GM12878 (cell line): ENCODE results near the gene NUP210L. TPM values are rescaled to one million over a fixed set of nuclear protein-coding genes. Genes with fewer than 3 reads are reported as not detected.

ENCODE experiments used
- ATAC-seq: fragments of 200-7000 bp; cut with Tn5 transposase; 3 replicates; pipeline ENCODE4 v1.9.1; 2020; ENCODE audit warnings: mild to moderate bottlenecking, moderate library complexity
- BruUV-seq: library from RNA; stranded (reverse); fragments of 400-500 nt; replicated peaks from 2 replicates; lab custom pipeline; 2021; lab: Mats Ljungman, UMichigan
- CTCF ChIA-PET: fragments of 300-600 bp; sonication (Branson Sonifier 250); formaldehyde crosslinking; extraction: SDS; loops from one replicate; lab custom pipeline; 2021; ENCODE audit warnings: inconsistent platforms; lab: Yijun Ruan, JAX
- POLR2A ChIA-PET: fragments of 350-600 bp; formaldehyde crosslinking; extraction: SDS; loops from one replicate; lab custom pipeline; 2021; ENCODE audit warnings: inconsistent platforms; lab: Charles Lee
- RAD21 ChIA-PET: fragments of 300-600 bp; sonication (Branson Sonifier 250); formaldehyde crosslinking; loops from one replicate; lab custom pipeline; 2023; ENCODE audit warnings: antibody characterized with exemption; ENCODE audit not compliant: unreplicated experiment; lab: Charles Lee
- SMC1A ChIA-PET: fragments of 300-600 bp; sonication (Branson Sonifier 250); formaldehyde crosslinking; loops from one replicate; lab custom pipeline; 2023; ENCODE audit not compliant: unreplicated experiment, uncharacterized antibody; lab: Charles Lee
- DNase-seq: peaks from one replicate; pipeline ENCODE4 v3.0.0-alpha.2; 2011; ENCODE audit warnings: low read depth, low spot score
- FAIRE-seq: peaks from 3 replicates; lab custom pipeline; 2011; peaks lifted over from hg19 to GRCh38; lab: Jason Lieb, UNC
- H2AFZ ChIP-seq: 2 replicates; pipeline ENCODE4 v1.6.0; 2011; ENCODE audit warnings: low read depth, low read length, control low read depth; ENCODE audit not compliant: control insufficient read depth
- H3K27ac ChIP-seq: 2 replicates; pipeline ENCODE4 v1.5.1; 2011; ENCODE audit warnings: control low read depth; ENCODE audit not compliant: control insufficient read depth, insufficient read depth
- H3K27me3 ChIP-seq, 2 experiments: replicated peaks in 1 of 2; 2 replicates each; pipeline versions ENCODE4 v1.6.0 to v1.6.1; 2011; ENCODE audit warnings: low read length in 1 of 2; ENCODE audit not compliant: control insufficient read depth in 2 of 2, insufficient read depth in 2 of 2
- H3K36me3 ChIP-seq, 2 experiments: 2 replicates each; pipeline ENCODE4 v1.5.1; 2011; ENCODE audit warnings: low read length in 1 of 2; ENCODE audit not compliant: control insufficient read depth in 2 of 2, insufficient read depth in 2 of 2
- H3K4me1 ChIP-seq: 2 replicates; pipeline ENCODE4 v1.6.1; 2011; ENCODE audit warnings: mild to moderate bottlenecking, low read length, moderate library complexity, mixed read lengths; ENCODE audit not compliant: control insufficient read depth, insufficient read depth
- H3K4me2 ChIP-seq: 2 replicates; pipeline ENCODE4 v1.6.0; 2011; ENCODE audit warnings: control low read depth; ENCODE audit not compliant: control insufficient read depth, insufficient read depth
- H3K4me3 ChIP-seq: fragments of 200-600 bp; sonication (generic); 2 replicates; pipeline ENCODE4 v1.5.1; 2016
- H3K79me2 ChIP-seq: 2 replicates; pipeline ENCODE4 v1.6.0; 2011; ENCODE audit warnings: low read length; ENCODE audit not compliant: control insufficient read depth, insufficient read depth
- H3K9ac ChIP-seq: 2 replicates; pipeline ENCODE4 v1.8.0; 2011; ENCODE audit warnings: low read length, control low read depth, mixed read lengths; ENCODE audit not compliant: control insufficient read depth, insufficient read depth
- H3K9me3 ChIP-seq: replicated peaks from 3 replicates; pipeline ENCODE4 v1.5.1; 2011; ENCODE audit warnings: mild to moderate bottlenecking, low read length; ENCODE audit not compliant: control insufficient read depth, insufficient read depth
- H4K20me1 ChIP-seq: 2 replicates; pipeline ENCODE4 v1.6.0; 2011; ENCODE audit not compliant: control insufficient read depth, insufficient read depth
- CHD2 ChIP-seq: IDR thresholded peaks from 2 replicates; pipeline ENCODE4 v1.6.1; 2011; ENCODE audit warnings: low read depth, low read length, improper control_type of control experiment, borderline replicate concordance
- EED ChIP-seq: sonication (generic); IDR thresholded peaks from 2 replicates; pipeline ENCODE4 v1.6.1; 2016; ENCODE audit warnings: antibody characterized with exemption, low read depth
- EGR1 ChIP-seq, 2 experiments: IDR thresholded peaks; 1 replicate in 1 of 2; 2 replicates in 1 of 2; pipeline ENCODE4 v1.6.1; 2011 to 2012; ENCODE audit warnings: low read depth in 2 of 2, low read length in 2 of 2, borderline replicate concordance in 1 of 2, mild to moderate bottlenecking in 1 of 2, moderate library complexity in 1 of 2
- ETV6 ChIP-seq, 2 experiments: fragments of 450-650 bp in 1 of 2; IDR thresholded peaks in 1 of 2; conservative IDR thresholded peaks in 1 of 2; 2 replicates each; pipeline ENCODE4 v1.6.1; 2014; ENCODE audit warnings: antibody characterized with exemption in 1 of 2, borderline replicate concordance in 1 of 2, low read depth in 1 of 2, mild to moderate bottlenecking in 1 of 2, moderate library complexity in 1 of 2
- IKZF2 ChIP-seq, 2 experiments: fragments of 450-650 bp; IDR thresholded peaks; 2 replicates each; pipeline ENCODE4 v1.6.1; 2017; ENCODE audit warnings: mild to moderate bottlenecking in 2 of 2, moderate library complexity in 2 of 2
- JUNB ChIP-seq: IDR thresholded peaks from 2 replicates; pipeline ENCODE4 v1.6.1; 2016; ENCODE audit warnings: antibody characterized with exemption, mild to moderate bottlenecking
- MLLT1 ChIP-seq: fragments of 450-650 bp; IDR thresholded peaks from 2 replicates; pipeline ENCODE4 v1.6.1; 2016; ENCODE audit warnings: mild to moderate bottlenecking
- MYC ChIP-seq: IDR thresholded peaks from 2 replicates; pipeline ENCODE4 v1.6.1; 2011; ENCODE audit warnings: mild to moderate bottlenecking, low read length, moderate library complexity, inconsistent platforms; ENCODE audit not compliant: insufficient read depth, insufficient replicate concordance, insufficient read length, severe bottlenecking
- NR2F1 ChIP-seq: fragments of 450-650 bp; conservative IDR thresholded peaks from 2 replicates; pipeline ENCODE4 v1.6.1; 2017; ENCODE audit warnings: mild to moderate bottlenecking
- RUNX3 ChIP-seq: IDR thresholded peaks from 2 replicates; pipeline ENCODE4 v1.6.1; 2012; ENCODE audit warnings: low read length, inconsistent platforms
- ZNF592 ChIP-seq: fragments of 450-650 bp; IDR thresholded peaks from 2 replicates; pipeline ENCODE4 v1.6.1; 2017; ENCODE audit warnings: mild to moderate bottlenecking, moderate library complexity
- WGBS: methylation state at CpG from one replicate; pipeline ENCODE4 v1.1.6; 2016; ENCODE audit warnings: low lambda C conversion rate; ENCODE audit not compliant: insufficient replicate concordance, insufficient coverage; ENCODE audit errors: missing lambda C conversion rate; 5-methylcytosine and 5-hydroxymethylcytosine counted together
- in situ Hi-C: fragments of 300-500 bp; cut with MboI; formaldehyde crosslinking; loops from 9 replicates; pipeline ENCODE4 v1.14.3; 2018; ENCODE audit warnings: mixed read lengths
- intact Hi-C: fragments of 100-400 bp; cut with micrococcal nuclease; formaldehyde crosslinking; loops from one replicate; pipeline ENCODE4 v1.14.2; 2022; ENCODE audit not compliant: unreplicated experiment
- polyA plus RNA-seq, 11 experiments: library from polyadenylated mRNA; depleted of rRNA in 4 of 11; unstranded in 6 of 11; stranded (reverse) in 5 of 11; fragments of >200 nt; fragmentation: Nextera tagmentation in 4 of 11; fragmentation: Illumina TruSeq in 1 of 11; extraction: Ambion mirVana in 4 of 11; extraction: Trizol in 1 of 11; gene quantifications; 1 replicate in 1 of 11; 2 replicates in 10 of 11; pipeline versions ENCODE4 v1.2.1 to v1.2.3, GENCODE V29; 2011 to 2016; ENCODE audit warnings: inconsistent platforms in 2 of 11, missing spikeins in 2 of 11, low read depth in 1 of 11
- total RNA-seq, 4 experiments: library from RNA; depleted of rRNA in 3 of 4; stranded (reverse); fragments of >200 nt in 3 of 4; fragmentation: Illumina TruSeq in 1 of 4; extraction: Trizol in 1 of 4; gene quantifications; 2 replicates each; pipeline versions ENCODE4 v1.2.1 to v1.2.3, GENCODE V29; 2013 to 2021

Gene NUP210L
- total and polyA plus RNA-seq, 10 of the 15 experiments (the other 5 are each of a cell fraction or from before 2014, with no cell fraction given): 0.04 to 0.08 (median 0.07) TPM; not detected in 7

DNA sequence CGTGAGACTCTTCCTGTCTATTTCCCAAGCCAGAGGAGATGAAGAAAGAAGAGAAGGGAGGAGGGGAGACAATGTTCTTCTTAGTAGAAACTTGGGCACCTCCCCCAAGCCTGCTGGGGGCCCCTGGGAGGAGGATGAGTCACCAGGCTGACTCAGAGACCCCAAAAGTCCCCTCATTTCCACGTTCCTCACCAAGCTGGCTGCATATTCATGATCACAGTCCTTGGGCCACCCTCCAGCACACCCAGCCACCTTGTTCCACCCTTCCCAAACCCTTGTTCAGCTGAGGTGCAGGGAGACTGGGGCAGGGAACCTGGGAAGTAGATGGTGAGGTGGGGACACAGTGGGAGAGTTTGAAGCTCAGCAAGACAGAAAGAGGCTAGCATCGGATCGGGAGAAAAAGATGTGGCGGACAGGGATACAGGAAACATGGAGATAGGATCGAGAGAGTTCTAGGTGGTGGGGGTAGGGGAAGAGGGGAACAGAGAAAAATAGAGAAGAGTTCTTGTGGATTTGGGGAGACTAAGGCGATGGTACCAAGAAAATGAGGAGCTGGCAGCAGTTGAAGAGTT lies 169.4 kb downstream of the NUP210L start:
- TF ChIP-seq NR2F1 (no peak), IKZF2 (IDR thresholded peaks at IDR 0.05) (peak in 1 of 2 experiments; percentile 40; a peak in 1 of 4 replicates), ZNF592 (no peak), MYC (no peak), ETV6 (conservative IDR thresholded peaks at IDR 0.05 in 1 of 2, IDR thresholded peaks at IDR 0.05 in 1 of 2; ENCODE audit: borderline replicate concordance in 1 of 2, low read depth in 1 of 2) (no peak), MLLT1 (0 out of 2 replicates have a peak, but pooled peaks have one; percentile 58), CHD2 (no peak), JUNB (peak; percentile 72), EED (peak; percentile 4; the same call in 1 of the 2 replicates), RUNX3 (0 out of 2 replicates have a peak, but pooled peaks have one; percentile 10), EGR1 (IDR thresholded peaks at IDR 0.05; ENCODE audit: borderline replicate concordance in 1 of 2, low read depth in 2 of 2, low read length in 2 of 2) (no peak)
- peak; percentile 22 for ATAC-seq
- Histone ChIP-seq H3K4me2 (peak overlapping the region; percentile 51), H3K4me1 (peaks cover 5% of the 10 kb centered on the region), H3K27ac (no peak overlapping the region), H3K4me3 (peak overlapping the region; percentile 80; the same call in 1 of the 2 replicates), H3K79me2 (no peaks in the 10 kb centered on the region), H3K9ac (peak overlapping the region; percentile 51), H3K36me3 (no peaks in the 10 kb centered on the region), H4K20me1 (no peaks in the 10 kb centered on the region), H2AFZ (peak overlapping the region; percentile 89), H3K27me3 (no peaks in the 10 kb centered on the region), H3K9me3 (no peaks in the 10 kb centered on the region)
- ChIA-PET POLR2A (interaction anchor here (0.5 to 2.7 kb wide), 9 partner anchors 8 to 414 kb away, joined by 3 to 21 read pairs (median 6); partner anchors contain the start of genes CREB3L4, GATAD2B, JTB and SLC39A1), SMC1A (interaction anchor here (0.7 to 5.2 kb wide), 23 partner anchors 7 to 316 kb away, joined by 3 to 46 read pairs (median 6); partner anchors contain the start of genes CREB3L4, DENND4B, GATAD2B and JTB), CTCF (interaction anchor here (0.7 to 6.6 kb wide), 18 partner anchors 10 to 413 kb away, joined by 3 to 85 read pairs (median 8); partner anchors contain the start of genes CREB3L4, DENND4B, NPR1 and SLC39A1), RAD21 (interaction anchor here (0.7 to 5.7 kb wide), 15 partner anchors 8 to 413 kb away, joined by 3 to 42 read pairs (median 7); partner anchors contain the start of genes CREB3L4, DENND4B, GATAD2B and JTB)
- intact Hi-C loops (no loop called here), in situ Hi-C loops (loop anchor here (5.0 to 10.0 kb wide), 2 partner anchors 191 to 308 kb away; partner anchors contain the start of gene NPR1)
- no TSS peak for BruUV-seq
- 41% methylated on average over 7 of the region's 7 CpGs for WGBS
- no peak for DNase-seq
- FAIRE-seq: no peak
